Liver (tissue), 9 donors: ENCODE measurements around the gene ABHD8. TPM values are rescaled to one million over a fixed set of nuclear protein-coding genes. Genes with fewer than 3 reads are reported as not detected.

Experiments used
- DNase-seq: peaks from one replicate; pipeline ENCODE4 v3.0.0-alpha.2; 2017; ENCODE audit warnings: low spot score
- H3K27ac ChIP-seq, 2 donors: one replicate each; pipeline ENCODE4 v1.7.0; 2013; ENCODE audit warnings: inconsistent platforms in 2 of 2, low read length in 2 of 2, control low read depth in 1 of 2, low read depth in 1 of 2, mild to moderate bottlenecking in 1 of 2
- H3K27me3 ChIP-seq, 4 donors: one replicate each; pipeline versions ENCODE4 v1.6.1 to v1.7.0; 2013; ENCODE audit warnings: low read length in 3 of 4, inconsistent platforms in 1 of 4, mild to moderate bottlenecking in 1 of 4, moderate library complexity in 1 of 4; ENCODE audit not compliant: control insufficient read depth in 4 of 4, insufficient read depth in 4 of 4
- H3K36me3 ChIP-seq, 4 donors: one replicate each; pipeline versions ENCODE4 v1.6.1 to v1.7.0; 2013; ENCODE audit warnings: low read length in 3 of 4, mild to moderate bottlenecking in 3 of 4, low read depth in 1 of 4, moderate library complexity in 1 of 4; ENCODE audit not compliant: control insufficient read depth in 4 of 4, insufficient read depth in 3 of 4
- H3K4me1 ChIP-seq, 4 donors: one replicate each; pipeline versions ENCODE4 v1.6.1 to v1.7.0; 2013; ENCODE audit warnings: low read length in 3 of 4, mild to moderate bottlenecking in 3 of 4, moderate library complexity in 1 of 4; ENCODE audit not compliant: control insufficient read depth in 4 of 4, insufficient read depth in 4 of 4
- H3K4me3 ChIP-seq, 3 donors: one replicate each; pipeline versions ENCODE4 v1.6.1 to v1.7.0; 2013; ENCODE audit warnings: low read length in 3 of 3, control low read depth in 1 of 3, low read depth in 1 of 3, mild to moderate bottlenecking in 1 of 3
- H3K9ac ChIP-seq, 2 donors: one replicate each; pipeline ENCODE4 v1.7.0; 2013; ENCODE audit warnings: low read length in 2 of 2, mild to moderate bottlenecking in 2 of 2, moderate library complexity in 2 of 2, control low read depth in 1 of 2, low read depth in 1 of 2
- H3K9me3 ChIP-seq, 4 donors: one replicate each; pipeline versions ENCODE4 v1.6.1 to v1.7.0; 2013; ENCODE audit warnings: low read length in 3 of 4; ENCODE audit not compliant: control insufficient read depth in 4 of 4
- ATF3 ChIP-seq: IDR thresholded peaks from 2 replicates; pipeline ENCODE4 v1.6.1; 2016; ENCODE audit warnings: antibody characterized with exemption
- CTCF ChIP-seq: fragments of 150-350 bp; IDR thresholded peaks from 2 replicates; pipeline ENCODE4 v1.5.1; 2017; ENCODE audit warnings: improper control_type of control experiment, low read depth, low read length; ENCODE audit not compliant: missing input control
- EGR1 ChIP-seq, 2 donors: IDR thresholded peaks; 2 replicates each; pipeline ENCODE4 v1.6.1; 2016 to 2018; ENCODE audit warnings: antibody characterized with exemption in 2 of 2, low read depth in 2 of 2
- FOXA1 ChIP-seq: IDR thresholded peaks from 2 replicates; pipeline ENCODE4 v1.6.1; 2016; ENCODE audit warnings: antibody characterized with exemption
- FOXA2 ChIP-seq: IDR thresholded peaks from 2 replicates; pipeline ENCODE4 v1.6.1; 2016; ENCODE audit warnings: antibody characterized with exemption
- GABPA ChIP-seq, 2 donors: IDR thresholded peaks in 1 of 2; conservative IDR thresholded peaks in 1 of 2; 2 replicates each; pipeline ENCODE4 v1.6.1; 2016; ENCODE audit warnings: antibody characterized with exemption in 2 of 2, mild to moderate bottlenecking in 1 of 2, moderate library complexity in 1 of 2
- HNF4A ChIP-seq, 2 donors: conservative IDR thresholded peaks; 2 replicates each; pipeline ENCODE4 v1.6.1; 2016; ENCODE audit warnings: antibody characterized with exemption in 2 of 2, mild to moderate bottlenecking in 2 of 2
- HNF4G ChIP-seq: IDR thresholded peaks from 2 replicates; pipeline ENCODE4 v1.6.1; 2016; ENCODE audit warnings: antibody characterized with exemption
- JUND ChIP-seq, 2 donors: IDR thresholded peaks; 2 replicates each; pipeline ENCODE4 v1.6.1; 2016; ENCODE audit warnings: antibody characterized with exemption in 2 of 2
- MAX ChIP-seq: IDR thresholded peaks from 2 replicates; pipeline ENCODE4 v1.6.1; 2016; ENCODE audit warnings: antibody characterized with exemption
- NR2F2 ChIP-seq: IDR thresholded peaks from 2 replicates; pipeline ENCODE4 v1.6.1; 2016; ENCODE audit warnings: antibody characterized with exemption
- RAD21 ChIP-seq, 2 donors: IDR thresholded peaks; 2 replicates each; pipeline ENCODE4 v1.6.1; 2016; ENCODE audit warnings: antibody characterized with exemption in 2 of 2, mild to moderate bottlenecking in 2 of 2
- REST ChIP-seq: IDR thresholded peaks from 2 replicates; pipeline ENCODE4 v1.6.1; 2016; ENCODE audit warnings: antibody characterized with exemption, mild to moderate bottlenecking
- RXRA ChIP-seq, 2 donors: IDR thresholded peaks; 2 replicates each; pipeline ENCODE4 v1.6.1; 2017 to 2018; ENCODE audit warnings: antibody characterized with exemption in 2 of 2, mild to moderate bottlenecking in 1 of 2
- SP1 ChIP-seq: IDR thresholded peaks from 2 replicates; pipeline ENCODE4 v1.6.1; 2018; ENCODE audit warnings: antibody characterized with exemption, mild to moderate bottlenecking
- TAF1 ChIP-seq: conservative IDR thresholded peaks from 2 replicates; pipeline ENCODE4 v1.6.1; 2016; ENCODE audit warnings: antibody characterized with exemption, mild to moderate bottlenecking
- YY1 ChIP-seq: IDR thresholded peaks from 2 replicates; pipeline ENCODE4 v1.6.1; 2016; ENCODE audit warnings: antibody characterized with exemption, mild to moderate bottlenecking
- ZBTB33 ChIP-seq: IDR thresholded peaks from 2 replicates; pipeline ENCODE4 v1.6.1; 2016; ENCODE audit warnings: antibody characterized with exemption
- WGBS: extraction: QIAGEN DNeasy Blood & Tissue Kit; methylation state at CpG from one replicate; pipeline ENCODE4 v1.1.7; 2013; 5-methylcytosine and 5-hydroxymethylcytosine counted together
- polyA plus RNA-seq, 2 donors: library from polyadenylated mRNA; stranded (reverse) in 1 of 2; unstranded in 1 of 2; fragments of 200-250 nt in 1 of 2; fragments of >200 nt in 1 of 2; fragmentation: Nextera tagmentation in 1 of 2; extraction: Ambion mirVana in 1 of 2; gene quantifications; one replicate each; pipeline versions ENCODE4 v1.2.1 to v1.2.3, GENCODE V29; 2013 to 2015
- total RNA-seq, 2 donors: library from RNA; depleted of rRNA; stranded (reverse); fragments of >200 nt; gene quantifications; one replicate each; pipeline ENCODE4 v1.2.3, GENCODE V29; 2014
- donor health status: healthy.
- donor health status: healthy.
- donor health status: healthy.
- donor health status: healthy.
- donor health status: healthy.

ABHD8 gene
- total and polyA plus RNA-seq, 4 donors = 6.3 to 26.9 (median 14.4) TPM

GRCh38 chr19:17264641-17264979 is 38.6 kb downstream of the ABHD8 start, which contains the start of gene USHBP1:
Gene USHBP1 (minus strand): TSS chr19:17264745. CDS start chr19:17264299, 446 bp downstream.
- H3K36me3 ChIP-seq = peaks cover 0 to 3% (median 0%) of the 10 kb centered on the region in 4 donors
- DNase-seq = no peak
- WGBS = 59% methylated on average over 5 of the region's 5 CpGs
- no peaks in the 10 kb centered on the region for H3K27me3 ChIP-seq
- TF ChIP-seq HNF4A (conservative IDR thresholded peaks at IDR 0.05) (no peak), SP1 (peak; percentile 31), NR2F2 (no peak)
- peaks cover 3 to 11% (median 10%) of the 10 kb centered on the region in 4 donors for H3K4me1 ChIP-seq
- H3K9ac ChIP-seq = peak within 1 kb of the TSS in 1 of 2 donors; percentile 36
- H3K4me3 ChIP-seq = peak within 1 kb of the TSS in 1 of 3 donors; percentile 7
- H3K9me3 ChIP-seq = no peaks in the 10 kb centered on the region
- peak within 1 kb of the TSS; percentile 13 to 46 for H3K27ac ChIP-seq

GRCh38 chr19:17263712-17264640 is 39.2 kb downstream of the ABHD8 start:
- 82% methylated on average over 23 of the region's 23 CpGs for WGBS
- TF ChIP-seq HNF4A (conservative IDR thresholded peaks at IDR 0.05) = no peak
- no peak for TF ChIP-seq FOXA2
- no peak for TF ChIP-seq HNF4G
- H3K4me1 ChIP-seq = peaks cover 3 to 11% (median 10%) of the 10 kb centered on the region in 4 donors
- peak overlapping the region in 1 of 3 donors; percentile 7 for H3K4me3 ChIP-seq
- no peak for DNase-seq
- no peaks in the 10 kb centered on the region for H3K27me3 ChIP-seq
- H3K9ac ChIP-seq = peak overlapping the region in 1 of 2 donors; percentile 36
- peaks cover 0 to 2% (median 0%) of the 10 kb centered on the region in 4 donors for H3K36me3 ChIP-seq
- H3K27ac ChIP-seq = peak overlapping the region in 1 of 2 donors; percentile 46
- H3K9me3 ChIP-seq = no peaks in the 10 kb centered on the region

- no peak overlapping the region for H3K9ac ChIP-seq
- H3K27me3 ChIP-seq = no peaks in the 10 kb centered on the region
- TF ChIP-seq NR2F2 = no peak
- no peak for TF ChIP-seq JUND (IDR thresholded peaks at IDR 0.05)
- TF ChIP-seq REST = no peak
- TF ChIP-seq YY1 = no peak
- TF ChIP-seq RXRA (IDR thresholded peaks at IDR 0.05) = no peak
- TF ChIP-seq FOXA1 = no peak
- no peak for TF ChIP-seq CTCF
- no peak for TF ChIP-seq TAF1
- TF ChIP-seq HNF4G = no peak
- no peak for TF ChIP-seq HNF4A (conservative IDR thresholded peaks at IDR 0.05)
- TF ChIP-seq GABPA (IDR thresholded peaks at IDR 0.05 in 1 of 2, conservative IDR thresholded peaks at IDR 0.05 in 1 of 2) = no peak
- TF ChIP-seq ATF3 = no peak
- no peak for TF ChIP-seq FOXA2
- TF ChIP-seq EGR1 (IDR thresholded peaks at IDR 0.05; ENCODE audit: low read depth in 2 of 2) = no peak
- no peak for TF ChIP-seq ZBTB33
- no peak for TF ChIP-seq SP1
- TF ChIP-seq RAD21 (IDR thresholded peaks at IDR 0.05) = no peak
- TF ChIP-seq MAX = no peak
- WGBS = 90% methylated on average over 16 of the region's 16 CpGs
- DNase-seq = no peak
- H3K4me1 ChIP-seq = peaks cover 0 to 2% (median 1%) of the 10 kb centered on the region in 4 donors
- H3K9me3 ChIP-seq = no peaks in the 10 kb centered on the region
- H3K4me3 ChIP-seq = no peak overlapping the region
- H3K36me3 ChIP-seq = no peaks in the 10 kb centered on the region
- H3K27ac ChIP-seq = no peak overlapping the region
These were observed 40.7 kb downstream of the ABHD8 start for GRCh38 chr19:17262557-17262956.
